Cerebellar nuclear complex (tissue), 1 donor: Measurements from ENCODE around the gene ANAPC1.
"Not testable (repeated sequence)": the region's sequence is repeated elsewhere in the genome, so short reads cannot be mapped to it uniquely, and the experiment has no call there.

ENCODE experiments used
- DNase-seq, 2 experiments: peaks; one replicate each; lab custom pipeline; 2025; lab: John Stamatoyannopoulos, UW

The ANAPC1 gene

GRCh38 chr2:111735420-111735819, 148.6 kb downstream of the ANAPC1 start:
- not testable (repeated sequence) for DNase-seq

- DNase-seq, result not testable (repeated sequence)
Observed at GRCh38 chr2:111729812-111730458, 154.1 kb downstream of the ANAPC1 start.

- DNase-seq, result not testable (repeated sequence)
Observed at GRCh38 chr2:111727611-111728110, 156.3 kb downstream of the ANAPC1 start.

GRCh38 chr2:111725742-111726141, 158.3 kb downstream of the ANAPC1 start:
- not testable (repeated sequence) for DNase-seq

- DNase-seq, result not testable (repeated sequence)
Observed at GRCh38 chr2:111719610-111720009, 164.4 kb downstream of the ANAPC1 start.
